Activated CD8-positive, alpha-beta memory T cell treated with anti-CD3 and anti-CD28 coated beads, Interleukin-2, amount 50 U/mL, for 48 hours (primary cell): Measurements from ENCODE around the gene PITPNM3.
A peak's percentile ranks its signal among the peaks of the same experiment; 100 is the strongest.

Source experiments
- DNase-seq: peaks from one replicate; pipeline ENCODE4 v3.0.0-alpha.2; 2020

The PITPNM3 gene

GRCh38 chr17:6551356-6551755 lies 5.0 kb downstream of the PITPNM3 start:
- DNase-seq = no peak

GRCh38 chr17:6549384-6550036 lies 6.8 kb downstream of the PITPNM3 start:
- no peak for DNase-seq

GRCh38 chr17:6548578-6549330 lies 7.6 kb downstream of the PITPNM3 start:
- DNase-seq = no peak

GRCh38 chr17:6548034-6548433 lies 8.3 kb downstream of the PITPNM3 start:
- no peak for DNase-seq

- DNase-seq = no peak
Observed at GRCh38 chr17:6547336-6547735, 9.0 kb downstream of the PITPNM3 start.

- no peak for DNase-seq
Observed at GRCh38 chr17:6546069-6546718, 10.2 kb downstream of the PITPNM3 start.

- DNase-seq = no peak
Observed at GRCh38 chr17:6545291-6545690, 11.1 kb downstream of the PITPNM3 start.

GRCh38 chr17:6544011-6544370 lies 12.4 kb downstream of the PITPNM3 start:
- DNase-seq = no peak

GRCh38 chr17:6543079-6544010 lies 13.0 kb downstream of the PITPNM3 start:
- DNase-seq = no peak

GRCh38 chr17:6542577-6542976 lies 13.8 kb downstream of the PITPNM3 start:
- DNase-seq = no peak

- DNase-seq = no peak
Observed at GRCh38 chr17:6541886-6542285, 14.5 kb downstream of the PITPNM3 start.

- no peak for DNase-seq
Observed at GRCh38 chr17:6539871-6540270, 16.5 kb downstream of the PITPNM3 start.

- peak; percentile 26 for DNase-seq
Observed at GRCh38 chr17:6536566-6537065, 19.7 kb downstream of the PITPNM3 start.

GRCh38 chr17:6536053-6536452 lies 20.3 kb downstream of the PITPNM3 start:
- peak; percentile 17 for DNase-seq

GRCh38 chr17:6534846-6535514 lies 21.4 kb downstream of the PITPNM3 start:
- no peak for DNase-seq

- no peak for DNase-seq
Observed at GRCh38 chr17:6532441-6532885, 23.9 kb downstream of the PITPNM3 start.

- no peak for DNase-seq
Observed at GRCh38 chr17:6531575-6531974, 24.8 kb downstream of the PITPNM3 start.

- no peak for DNase-seq
Observed at GRCh38 chr17:6530324-6530920, 25.9 kb downstream of the PITPNM3 start.

GRCh38 chr17:6528557-6528956 lies 27.8 kb downstream of the PITPNM3 start:
- DNase-seq = no peak

GRCh38 chr17:6526362-6527152 lies 29.8 kb downstream of the PITPNM3 start:
- no peak for DNase-seq

- no peak for DNase-seq
Observed at GRCh38 chr17:6525731-6526130, 30.6 kb downstream of the PITPNM3 start.
